HG02642 (cell line): ENCODE results near the gene RERGL.
"Not testable (repeated sequence)": the region's sequence is repeated elsewhere in the genome, so short reads cannot be mapped to it uniquely, and the experiment has no call there.

ENCODE experiments used
- ATAC-seq: cut with Tn5 transposase; IDR thresholded peaks from one replicate; pipeline ENCODE4 v1.9.1; 2021; ENCODE audit warnings: mild to moderate bottlenecking; ENCODE audit not compliant: unreplicated experiment, poor library complexity

RERGL gene, protein sequence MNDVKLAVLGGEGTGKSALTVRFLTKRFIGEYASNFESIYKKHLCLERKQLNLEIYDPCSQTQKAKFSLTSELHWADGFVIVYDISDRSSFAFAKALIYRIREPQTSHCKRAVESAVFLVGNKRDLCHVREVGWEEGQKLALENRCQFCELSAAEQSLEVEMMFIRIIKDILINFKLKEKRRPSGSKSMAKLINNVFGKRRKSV

DNA sequence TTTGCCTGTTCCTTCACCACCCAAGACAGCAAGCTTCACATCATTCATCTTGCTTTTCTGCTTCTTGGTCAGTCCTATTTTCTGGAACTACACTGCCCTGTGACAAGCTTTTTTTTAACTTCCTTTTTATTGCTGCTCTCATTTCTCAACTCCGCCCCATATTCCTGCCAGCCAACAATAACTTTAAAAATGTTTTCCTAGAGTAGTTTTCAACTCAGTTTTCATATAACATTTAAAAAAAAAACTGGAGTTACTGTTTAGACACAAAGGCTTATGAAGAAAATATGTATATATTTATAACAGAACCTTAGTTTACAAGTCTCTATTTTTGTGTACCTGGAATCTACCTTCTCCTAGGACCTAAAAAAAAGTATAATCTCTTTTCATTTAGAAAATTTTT lies at the start of gene RERGL:
Gene RERGL, minus strand, starts transcription at position 101 of the 400 bp plus-strand sequence. Its CDS starts 53 bp downstream, at position 48.
- no peak for ATAC-seq

DNA sequence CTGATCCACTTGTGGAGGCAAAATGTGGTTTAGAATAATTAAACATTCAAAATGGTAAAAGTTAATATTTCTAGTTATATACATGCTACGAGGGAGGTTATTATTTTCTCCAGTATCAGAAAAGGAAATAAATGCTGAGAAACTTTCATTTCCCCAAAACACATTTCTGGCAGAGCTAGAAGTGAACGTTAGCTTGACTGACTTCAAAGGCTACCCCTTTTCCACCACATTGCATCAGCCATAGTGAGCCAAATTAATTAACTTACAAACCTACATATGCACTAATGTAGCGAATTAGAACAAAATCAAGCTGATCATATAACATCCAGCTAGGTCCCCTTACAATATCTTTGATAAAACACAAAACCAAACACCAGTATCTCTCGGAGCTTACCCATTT lies 49.3 kb upstream of the RERGL start:
- ATAC-seq: no peak

DNA sequence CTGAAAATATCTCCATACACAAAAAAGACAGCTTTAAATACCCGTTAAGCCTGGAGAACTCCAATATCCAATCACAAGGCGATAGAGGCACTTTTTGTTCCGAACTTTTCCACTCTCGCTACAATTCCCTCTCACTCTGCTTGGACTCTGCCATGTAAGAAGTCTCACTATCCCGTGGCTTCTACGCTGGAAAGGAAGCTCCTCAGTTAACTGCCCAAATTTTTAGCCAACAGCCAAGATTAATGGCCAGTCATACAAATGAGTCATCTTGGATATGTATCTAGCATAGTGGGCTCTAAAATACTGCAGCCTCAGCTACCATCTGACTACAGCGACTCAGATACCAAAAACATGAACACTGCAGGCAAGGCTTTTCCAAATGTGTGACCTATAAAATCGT lies 45.5 kb upstream of the RERGL start:
- ATAC-seq: no peak

DNA sequence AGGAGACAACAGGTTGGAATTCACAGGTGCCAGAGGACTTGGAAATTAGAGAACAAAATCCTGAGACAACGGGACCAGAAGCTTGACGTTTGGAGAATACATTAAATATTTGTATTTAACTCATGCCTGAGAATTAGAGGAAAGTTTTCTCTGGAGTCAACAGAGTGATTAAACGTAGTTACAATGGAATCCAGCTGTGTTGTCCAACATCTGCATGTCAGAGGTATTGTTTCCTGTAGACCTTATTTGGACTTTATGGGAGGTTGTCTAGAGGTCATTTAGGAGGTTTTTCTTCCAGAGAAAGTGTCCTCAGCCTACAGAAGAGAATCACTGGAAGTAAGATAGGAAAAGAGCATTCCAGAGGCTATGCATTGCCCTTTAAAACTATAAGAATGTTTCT lies 45.1 kb upstream of the RERGL start:
- ATAC-seq: no peak

DNA sequence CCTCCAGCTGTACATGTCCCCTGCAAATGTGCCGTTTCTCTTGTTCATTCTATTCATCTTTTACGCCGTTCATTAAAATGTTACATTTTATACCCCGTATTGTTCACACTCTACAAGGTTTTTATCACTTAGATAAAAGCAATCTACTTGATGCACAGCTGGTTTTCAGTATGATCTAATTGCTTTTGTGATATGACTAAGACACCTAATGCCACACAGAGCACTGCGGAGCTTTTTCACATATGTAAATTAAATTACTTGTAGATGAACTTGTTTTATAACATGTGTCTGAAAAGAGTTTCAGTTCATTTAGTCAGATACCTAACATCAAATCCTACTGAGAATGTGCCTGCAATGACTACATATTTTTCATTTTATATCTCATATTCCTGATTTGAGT lies 40.9 kb upstream of the RERGL start:
- ATAC-seq: no peak

DNA sequence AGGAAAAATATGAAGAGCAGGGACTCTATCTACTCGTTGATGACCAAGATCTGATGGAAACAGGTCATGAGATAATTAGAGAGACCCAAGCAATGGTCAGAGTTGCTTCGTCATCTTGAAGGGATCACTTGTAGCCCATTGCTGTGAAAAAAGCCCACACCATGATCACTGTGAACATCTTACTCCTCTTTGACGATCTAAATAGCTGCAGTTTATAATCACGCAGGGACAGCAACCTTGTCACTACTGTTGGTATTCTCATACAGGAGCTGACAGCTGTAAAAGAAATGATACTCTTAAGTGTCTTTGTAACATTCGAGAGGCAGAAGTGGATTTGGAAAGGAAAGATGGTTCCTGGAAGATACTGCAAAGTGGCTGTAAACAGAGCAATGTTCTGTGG lies 33.7 kb upstream of the RERGL start:
- ATAC-seq: no peak

DNA sequence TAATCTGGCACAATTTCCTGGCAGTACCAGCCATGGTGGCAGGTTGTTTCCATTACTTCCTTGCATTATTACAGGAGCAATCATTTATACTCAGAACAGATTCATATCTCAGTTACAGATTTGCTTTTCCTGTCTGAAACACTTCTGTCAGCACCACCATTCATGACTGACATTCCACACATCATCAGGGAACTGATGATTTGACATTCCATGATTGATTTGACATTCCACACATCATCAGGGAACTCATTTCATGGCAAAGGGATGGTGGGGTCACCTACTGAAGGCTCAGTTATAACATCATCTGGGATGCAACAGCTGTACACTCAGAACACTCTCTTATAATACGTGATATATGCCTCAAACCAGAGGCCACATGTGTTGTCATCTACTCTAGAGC lies 30.9 kb upstream of the RERGL start:
- no peak for ATAC-seq

DNA sequence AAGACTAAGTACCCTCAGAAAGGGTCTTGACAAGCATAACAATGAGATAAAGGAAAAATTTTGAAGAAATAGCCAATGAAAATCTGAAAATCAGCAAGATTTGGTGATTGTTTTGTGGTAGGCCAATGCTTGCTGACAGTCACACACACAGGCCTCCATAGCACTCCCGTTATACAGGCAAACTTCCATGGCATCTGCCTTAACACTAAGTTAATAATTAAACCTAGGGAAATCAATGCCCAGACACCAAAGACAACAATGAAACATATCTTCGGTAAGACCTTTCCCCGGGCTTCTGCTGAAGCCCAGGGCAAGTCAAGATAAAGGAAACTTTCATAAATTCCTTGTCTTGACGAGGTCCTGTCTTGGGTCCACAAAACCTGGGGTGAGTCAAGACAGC lies 18.6 kb upstream of the RERGL start:
- no peak for ATAC-seq

DNA sequence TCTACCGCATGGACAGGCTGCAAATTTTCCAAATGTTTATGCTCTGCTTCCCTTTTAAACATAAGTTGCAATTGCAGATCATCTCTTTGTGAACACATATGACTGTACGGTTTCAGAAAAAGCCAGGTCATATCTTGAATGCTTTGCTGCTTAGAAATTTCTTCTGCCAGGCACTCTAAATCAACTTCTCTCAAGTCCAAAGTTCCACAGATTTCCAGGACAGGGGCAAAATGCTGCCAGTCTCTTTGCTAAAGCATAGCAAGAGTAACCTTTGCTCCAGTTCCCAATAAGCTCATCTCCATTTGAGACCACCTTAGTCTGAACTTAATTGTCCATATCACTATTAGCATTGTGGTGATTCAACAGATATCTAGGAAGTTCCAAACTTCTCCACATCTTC lies 13.6 kb upstream of the RERGL start:
- ATAC-seq: no peak

DNA sequence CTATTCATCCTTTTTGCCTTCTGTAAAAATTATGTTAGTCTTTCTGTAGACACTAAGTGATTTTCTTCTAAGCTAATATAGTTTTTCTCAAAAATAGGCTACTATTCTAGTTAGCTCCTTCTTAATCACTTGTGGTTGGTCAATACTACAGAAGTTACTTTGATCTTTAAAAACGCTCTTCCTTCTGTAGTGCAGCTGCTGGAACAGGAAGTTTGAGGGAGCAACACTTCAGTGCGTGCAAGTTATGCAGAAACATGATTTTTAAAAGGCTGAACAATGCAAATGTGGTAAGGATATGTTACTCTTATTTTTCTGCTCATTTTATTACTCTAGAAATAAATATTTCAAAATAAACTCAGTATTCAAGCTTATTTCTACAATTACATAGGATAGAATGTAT lies 11.1 kb upstream of the RERGL start:
- ATAC-seq: no peak

DNA sequence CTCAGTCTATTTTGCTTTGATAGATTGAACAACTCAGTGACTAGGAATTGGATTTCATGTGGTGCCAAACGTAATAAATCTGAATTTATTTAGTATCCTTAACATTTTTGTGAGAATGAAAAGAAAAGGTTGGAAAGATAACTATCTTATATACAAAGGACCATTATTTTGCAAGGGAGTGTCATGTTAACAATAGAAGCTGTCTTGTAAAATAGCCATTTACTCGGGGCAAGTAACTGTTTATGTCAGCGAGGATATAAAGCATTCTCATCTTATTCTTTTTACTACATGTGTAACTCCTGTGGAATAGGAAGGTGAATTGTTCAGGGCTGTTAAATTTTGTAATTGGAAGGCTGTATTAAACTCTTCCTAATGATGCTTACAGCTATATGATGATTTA lies 5.9 kb downstream of the RERGL start:
- ATAC-seq: no peak

DNA sequence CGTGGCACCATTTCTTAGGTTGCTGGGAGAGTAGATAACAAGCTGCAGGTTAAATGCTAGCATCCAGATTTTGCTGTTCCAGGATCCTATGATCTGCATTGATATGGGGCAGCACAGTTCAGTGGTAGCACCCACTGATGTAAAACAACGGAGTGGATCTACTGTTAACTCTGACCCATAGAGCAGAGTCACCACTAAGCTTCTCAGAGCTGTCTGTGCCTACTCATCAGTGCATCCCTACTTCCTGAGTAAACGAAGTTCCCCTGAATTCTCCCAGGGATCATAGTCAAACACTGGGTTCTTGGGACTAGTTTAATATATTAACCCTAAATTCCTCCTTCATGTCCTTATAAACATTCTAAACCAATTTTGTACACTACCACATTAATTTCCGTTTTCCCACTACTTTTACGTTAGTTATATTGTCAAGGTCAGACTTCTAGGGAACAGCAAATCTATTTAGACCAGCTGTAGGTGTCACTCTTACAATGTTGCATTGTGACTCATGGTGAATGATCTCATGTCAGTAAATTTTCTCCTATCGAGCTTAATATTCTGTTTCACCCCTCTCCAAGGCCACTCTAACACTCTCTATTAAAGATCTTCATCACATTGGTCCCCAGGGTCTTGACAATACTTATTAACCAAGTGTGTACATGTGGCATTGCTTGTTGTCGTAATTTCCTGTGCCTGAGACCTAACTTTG lies 10.3 kb downstream of the RERGL start:
- ATAC-seq: no peak

DNA sequence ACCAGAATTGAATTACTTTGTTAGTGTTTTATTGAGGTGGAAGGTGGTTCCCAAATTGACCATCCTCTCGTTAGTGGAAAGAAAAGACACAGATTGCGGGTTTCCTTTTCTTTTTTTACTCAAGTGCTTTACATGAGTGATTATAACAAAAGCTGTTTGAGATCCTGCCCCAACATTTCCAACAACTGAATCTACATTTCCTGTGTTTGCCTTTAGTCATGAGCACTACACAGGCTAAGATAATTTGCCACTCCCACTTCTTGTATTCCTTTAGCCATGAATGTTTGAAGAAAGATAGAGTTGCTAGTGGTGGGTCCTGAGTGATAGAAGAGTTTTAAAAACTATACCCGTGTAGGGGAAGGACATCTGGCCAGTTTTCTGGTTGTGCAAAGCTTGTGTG lies 16.0 kb downstream of the RERGL start:
- ATAC-seq: no peak

DNA sequence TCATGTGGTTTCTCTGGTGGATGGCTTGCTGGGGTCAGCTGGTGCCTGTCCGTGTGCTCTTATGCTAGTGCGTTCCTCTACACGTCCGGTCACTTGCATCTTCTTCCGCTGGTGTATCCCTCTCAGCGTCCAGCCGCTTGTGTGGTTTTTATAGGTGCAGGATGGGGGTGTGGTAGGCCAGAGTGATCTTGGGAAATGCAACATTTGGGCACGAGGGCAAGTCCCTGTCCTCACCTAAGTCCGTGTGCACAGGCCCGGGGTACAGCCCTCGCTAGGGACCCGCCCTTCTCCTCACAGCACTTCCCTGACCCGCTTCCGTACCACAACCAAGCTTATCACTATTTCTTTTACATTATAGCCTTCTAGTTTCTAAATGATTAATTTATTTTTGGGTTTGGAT lies 17.3 kb downstream of the RERGL start:
- no peak for ATAC-seq

DNA sequence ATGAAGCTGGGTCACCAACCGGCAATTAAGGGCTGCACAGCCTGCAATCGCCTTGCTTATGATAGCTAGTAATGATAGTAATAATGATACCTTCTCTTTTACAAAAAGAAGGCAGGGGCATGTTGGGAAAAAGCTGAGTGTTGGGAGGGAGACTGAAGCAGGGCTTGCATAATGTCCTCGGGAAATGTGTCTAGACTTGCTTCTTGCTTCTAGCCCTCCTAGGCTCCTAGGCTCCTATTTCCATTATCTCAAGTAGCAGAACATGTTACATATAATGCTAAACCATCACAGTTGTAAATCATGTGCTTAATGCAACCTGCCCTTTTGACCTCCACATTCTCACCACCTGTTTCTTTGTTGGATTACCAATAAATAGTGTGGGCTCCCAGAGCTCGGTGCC lies 18.7 kb downstream of the RERGL start:
- ATAC-seq: no peak

DNA sequence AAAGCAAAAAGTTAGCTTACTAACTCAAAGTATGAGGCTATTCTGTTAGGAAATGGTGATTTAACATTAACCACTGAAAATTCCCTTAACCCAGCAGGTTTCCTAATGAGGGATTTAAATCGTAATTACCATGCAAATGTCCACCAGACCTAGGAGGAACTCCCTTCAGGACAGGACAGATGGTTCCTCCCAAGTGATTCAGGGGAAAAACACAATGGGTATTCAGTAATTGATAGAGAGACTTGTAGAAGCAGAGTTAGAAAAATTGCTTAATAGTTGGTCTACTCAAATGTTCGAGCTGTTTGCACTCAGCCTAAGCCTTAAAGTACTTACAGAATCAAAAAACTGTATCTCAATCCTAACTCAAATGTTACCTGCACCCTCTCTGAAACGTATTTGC lies 21.6 kb downstream of the RERGL start:
- no peak for ATAC-seq

DNA sequence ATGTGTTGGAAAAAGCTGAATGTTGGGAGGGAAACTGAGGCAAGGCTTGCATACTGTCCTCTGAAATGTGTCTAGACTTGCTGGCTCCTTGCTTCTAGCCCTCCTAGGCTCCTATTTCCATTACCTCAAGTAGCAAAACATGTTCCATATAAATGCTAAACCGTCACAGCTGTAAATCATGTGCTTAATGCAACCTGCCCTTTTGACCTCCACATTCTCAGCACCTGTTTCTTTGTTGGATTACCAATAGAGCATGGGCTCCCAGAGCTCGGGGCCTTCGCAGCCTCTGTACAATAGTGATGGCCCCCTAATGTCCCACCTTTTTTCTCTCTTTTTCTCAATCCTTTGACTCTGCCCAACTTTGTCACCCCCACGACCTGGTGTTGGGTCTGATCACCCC lies 23.3 kb downstream of the RERGL start:
- no peak for ATAC-seq

DNA sequence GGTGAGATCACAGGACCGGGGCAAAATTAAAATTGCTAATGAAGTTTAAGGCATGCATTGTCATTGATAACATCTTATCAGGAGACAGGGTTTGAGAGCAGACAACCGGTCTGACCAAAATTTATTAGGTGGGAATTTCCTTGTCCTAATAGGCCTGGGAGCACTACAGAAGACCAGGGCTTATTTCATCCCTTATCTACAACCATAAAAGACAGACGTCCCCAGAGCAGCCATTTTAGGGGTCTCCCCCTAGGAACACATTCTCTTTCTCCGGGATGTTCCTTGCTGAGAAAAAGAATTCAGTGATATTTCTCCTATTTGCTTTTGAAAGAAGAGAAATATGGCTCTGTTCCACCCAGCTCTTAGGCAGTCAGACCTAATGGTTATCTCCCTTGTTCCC lies 27.1 kb downstream of the RERGL start:
- ATAC-seq: not testable (repeated sequence)

DNA sequence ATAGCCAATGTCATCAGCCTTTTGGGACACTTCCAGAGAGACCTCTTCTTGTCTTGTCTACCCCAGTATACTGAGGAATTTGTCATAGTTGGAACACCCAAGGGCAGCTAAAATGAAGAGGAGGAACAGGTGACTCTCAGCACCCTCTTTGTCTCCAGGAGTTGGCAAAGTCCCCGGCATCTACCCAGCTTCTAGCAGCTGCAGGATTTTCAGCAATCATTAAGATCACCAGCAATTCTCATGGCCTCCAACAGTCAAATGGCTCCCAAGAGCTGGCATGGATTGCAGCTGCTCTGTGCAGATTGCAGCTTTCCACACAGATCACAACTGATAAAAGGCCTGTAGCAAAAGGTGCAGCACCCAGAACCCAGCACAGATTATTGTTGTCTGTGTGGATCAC lies 32.9 kb downstream of the RERGL start:
- no peak for ATAC-seq

DNA sequence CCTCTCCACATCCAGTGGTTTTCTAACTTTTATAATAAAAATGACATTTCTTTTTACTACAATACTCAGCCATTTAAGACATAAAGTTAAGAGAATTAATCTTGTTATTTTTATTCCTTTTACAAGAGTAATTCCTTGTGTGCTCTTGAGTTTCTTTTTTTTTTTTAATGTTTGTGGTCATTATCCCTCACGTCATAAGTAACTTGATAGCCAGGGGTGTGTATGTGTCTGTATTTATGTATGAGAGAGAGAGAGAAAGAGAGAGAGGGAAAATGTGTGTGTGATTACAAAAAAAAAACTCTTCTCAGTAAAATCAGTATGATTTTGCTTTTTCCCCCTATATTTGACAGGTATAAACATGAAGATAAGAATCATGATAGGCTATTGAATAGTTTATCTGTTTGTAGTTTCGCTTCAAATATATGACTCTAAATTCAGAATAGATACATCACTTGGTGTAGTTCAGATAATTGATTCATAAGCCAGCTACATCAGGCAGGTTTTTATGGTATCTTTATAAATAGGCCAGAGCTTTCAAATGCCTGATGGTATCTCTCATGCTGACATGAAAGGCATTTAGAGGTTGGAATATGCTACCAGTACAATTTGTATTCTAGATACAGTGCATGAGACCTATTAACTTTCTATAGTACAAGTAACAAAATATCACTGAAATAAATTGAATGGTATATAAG lies 34.9 kb downstream of the RERGL start:
- no peak for ATAC-seq

DNA sequence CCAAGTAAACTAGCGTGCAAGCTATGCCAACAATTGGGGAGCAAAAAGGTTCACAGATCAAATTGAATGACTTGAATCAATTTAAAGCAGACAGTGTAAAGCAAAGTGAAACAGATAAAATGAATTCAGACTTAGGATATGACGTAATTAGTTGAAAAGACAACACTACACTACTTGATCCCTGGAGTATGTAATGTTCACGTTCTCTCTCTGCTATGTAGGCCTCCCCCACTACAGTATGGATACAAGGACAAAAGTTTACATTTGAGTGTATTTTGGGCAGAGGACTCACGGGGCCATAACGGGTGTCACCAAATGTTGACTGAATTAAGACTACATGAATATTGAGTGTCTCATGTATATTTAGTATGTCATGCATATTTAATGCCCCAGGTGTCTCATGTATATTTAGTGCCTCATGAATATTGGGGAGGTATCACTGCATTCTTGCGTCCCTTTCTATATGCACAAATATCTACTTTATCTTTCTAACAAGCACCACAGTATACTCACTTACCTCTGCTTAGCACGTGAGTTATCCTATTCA lies 44.5 kb downstream of the RERGL start:
- no peak for ATAC-seq
